NCI-H82 (cell line): Measurements from ENCODE around the gene VEZT.
"Not testable (repeated sequence)": the region's sequence is repeated elsewhere in the genome, so short reads cannot be mapped to it uniquely, and the experiment has no call there.

ENCODE experiments used
- DNase-seq: peaks from one replicate; lab custom pipeline; 2025; lab: John Stamatoyannopoulos, UW

VEZT gene

DNA sequence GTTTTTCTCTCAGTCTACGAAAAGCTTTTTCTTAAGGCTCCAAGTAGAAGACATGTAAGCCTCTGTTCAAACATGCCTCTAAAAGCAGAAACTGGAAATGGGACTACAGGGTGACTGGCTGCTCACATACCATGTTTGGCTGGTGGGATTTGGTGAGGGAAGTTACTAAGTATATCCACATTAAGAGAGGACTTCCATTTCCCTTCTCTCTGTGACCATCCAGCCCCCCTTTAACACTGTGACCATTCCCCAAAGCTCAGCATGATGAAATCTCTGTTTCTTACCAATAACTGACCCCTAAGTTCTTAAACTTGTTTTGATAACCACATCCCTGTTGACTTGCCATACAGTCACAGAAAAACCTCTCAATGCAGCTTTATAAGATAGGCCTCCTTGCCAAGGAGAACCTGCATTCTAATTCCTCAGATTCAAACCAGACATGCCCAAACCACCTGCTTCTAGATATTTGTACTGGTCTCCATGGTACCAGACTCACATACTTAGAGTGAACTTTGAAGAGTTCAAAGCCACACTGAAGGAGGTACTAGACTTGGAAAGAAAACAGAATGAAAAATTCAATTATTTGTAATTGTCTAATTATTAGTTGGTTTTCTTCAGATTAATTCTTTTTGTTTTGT lies 102.2 kb downstream of the VEZT start:
- DNase-seq: no peak

DNA sequence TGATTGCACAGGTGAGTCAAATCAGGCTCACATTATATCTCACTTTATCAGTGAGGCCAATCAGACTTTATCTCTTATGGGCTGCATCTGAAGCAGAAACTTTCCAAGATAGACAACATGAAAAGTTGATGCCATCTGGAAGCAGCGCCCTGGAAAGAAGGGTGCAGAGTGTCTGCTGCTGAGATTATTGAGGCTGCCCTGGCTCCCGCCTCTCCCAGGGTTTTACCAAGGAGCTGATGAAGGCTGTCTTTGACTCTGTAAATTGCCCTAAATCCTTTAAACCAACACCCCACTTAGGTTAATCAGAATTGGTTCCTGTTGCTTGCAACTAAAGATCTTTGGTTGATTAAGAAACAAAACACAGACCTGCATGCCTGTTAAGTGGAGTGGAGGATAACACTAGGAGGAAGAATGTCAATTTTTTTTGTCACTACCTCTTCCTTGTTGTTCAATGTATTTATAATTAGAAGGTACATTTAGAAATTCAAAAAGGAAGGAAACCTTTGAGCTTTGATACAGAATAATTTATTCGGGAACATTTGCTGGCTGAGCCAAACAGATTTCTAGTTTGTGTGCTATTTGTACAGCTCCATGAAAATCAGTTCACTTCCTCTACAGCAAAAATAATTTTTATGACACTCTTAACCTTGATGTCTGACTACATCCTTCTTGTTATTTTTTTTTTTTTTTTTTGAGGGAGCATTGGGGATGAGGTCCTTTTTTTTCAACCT lies 104.1 kb downstream of the VEZT start:
- DNase-seq: peak; percentile 32

DNA sequence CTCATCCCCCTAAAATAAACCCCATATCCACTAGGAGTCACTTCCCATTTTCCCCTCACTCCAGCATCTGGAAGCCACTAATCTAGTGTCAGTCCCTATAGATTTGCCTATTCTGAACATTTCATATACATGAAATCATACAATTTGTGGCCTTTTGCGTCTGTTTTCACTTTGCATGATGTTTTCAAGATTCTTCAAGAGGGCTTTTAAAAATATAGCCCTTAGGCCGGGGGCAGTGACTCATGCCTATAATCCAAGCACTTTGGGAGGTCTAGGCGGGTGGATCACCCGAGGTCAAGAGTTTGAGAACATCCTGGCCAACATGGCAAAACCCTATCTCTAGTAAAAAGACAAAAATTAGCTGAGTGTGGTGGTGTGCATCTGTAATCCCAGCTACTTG lies 104.7 kb downstream of the VEZT start:
- DNase-seq: no peak

DNA sequence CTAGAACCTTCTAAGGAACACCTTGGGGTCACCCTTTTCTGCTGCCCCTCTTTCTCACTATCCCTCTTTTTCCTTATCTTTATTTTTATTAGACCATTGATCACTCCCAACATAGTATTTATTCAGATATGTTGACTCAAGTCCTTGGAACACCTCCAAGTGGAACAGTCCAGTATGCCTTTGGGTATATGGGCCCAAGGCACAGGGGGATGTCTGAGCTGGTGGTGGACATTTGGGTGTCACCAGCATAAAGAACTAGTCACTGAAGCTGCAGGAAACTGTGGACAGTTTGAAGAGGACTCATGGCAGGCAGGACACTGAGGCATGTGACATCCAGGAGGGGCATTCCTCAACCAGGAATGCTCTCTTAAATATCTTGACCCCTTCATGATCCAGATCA lies 105.6 kb downstream of the VEZT start:
- DNase-seq: no peak

DNA sequence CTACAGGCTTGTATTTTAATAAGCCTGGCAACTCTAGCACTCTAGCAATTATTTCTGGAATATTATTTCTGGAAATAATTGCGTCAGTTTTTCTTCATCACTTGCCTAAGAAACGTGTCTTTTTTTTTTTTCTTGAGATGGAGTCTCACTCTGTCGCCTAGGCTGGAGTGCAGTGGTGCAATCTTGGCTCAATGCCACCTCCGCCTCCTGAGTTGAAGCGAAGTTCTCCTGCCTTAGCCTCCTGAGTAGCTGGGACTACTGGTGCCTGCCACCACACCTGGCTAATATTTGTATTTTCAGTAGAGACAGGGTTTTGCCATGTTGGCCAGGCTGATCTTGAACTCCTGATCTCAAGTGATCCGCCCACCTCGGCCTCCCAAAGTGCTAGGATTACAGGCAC lies 106.6 kb downstream of the VEZT start:
- not testable (repeated sequence) for DNase-seq

DNA sequence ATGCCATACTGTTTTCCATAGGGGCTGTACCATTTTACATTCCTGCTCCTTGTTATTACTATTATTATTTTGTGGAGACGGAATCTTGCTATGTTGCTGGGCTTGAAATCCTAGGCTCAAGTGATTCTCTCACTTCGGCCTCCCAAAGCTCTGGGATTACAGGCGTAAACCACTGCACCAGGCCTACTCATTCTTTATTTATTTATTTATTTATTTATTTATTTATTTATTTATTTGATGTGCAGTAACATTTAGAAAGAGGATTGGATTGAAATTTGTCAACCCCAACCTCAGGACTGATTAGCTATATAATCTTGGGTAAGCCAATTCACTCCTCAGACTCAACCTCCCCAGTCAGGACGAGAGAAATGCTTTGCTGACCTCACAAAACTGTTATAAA lies 107.9 kb downstream of the VEZT start:
- no peak for DNase-seq

DNA sequence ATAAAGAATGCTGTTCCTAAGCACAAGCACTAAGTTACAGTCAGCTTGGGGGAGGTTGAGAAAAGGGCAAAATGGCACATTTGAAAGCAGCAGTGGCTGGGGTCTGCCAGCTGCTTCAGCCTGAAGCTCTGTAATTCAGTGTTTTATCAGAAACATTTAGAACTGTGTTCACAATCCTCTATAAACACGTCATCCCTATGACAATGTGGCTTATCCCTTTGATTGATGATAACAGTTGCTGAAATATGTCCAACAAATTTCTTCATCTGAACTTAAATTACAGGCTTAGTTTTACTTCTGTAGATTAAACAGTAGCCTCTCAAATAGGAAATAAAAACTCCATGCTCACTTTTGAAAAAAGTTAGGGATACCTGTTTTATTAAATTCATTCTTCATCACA lies 108.8 kb downstream of the VEZT start:
- DNase-seq: no peak

DNA sequence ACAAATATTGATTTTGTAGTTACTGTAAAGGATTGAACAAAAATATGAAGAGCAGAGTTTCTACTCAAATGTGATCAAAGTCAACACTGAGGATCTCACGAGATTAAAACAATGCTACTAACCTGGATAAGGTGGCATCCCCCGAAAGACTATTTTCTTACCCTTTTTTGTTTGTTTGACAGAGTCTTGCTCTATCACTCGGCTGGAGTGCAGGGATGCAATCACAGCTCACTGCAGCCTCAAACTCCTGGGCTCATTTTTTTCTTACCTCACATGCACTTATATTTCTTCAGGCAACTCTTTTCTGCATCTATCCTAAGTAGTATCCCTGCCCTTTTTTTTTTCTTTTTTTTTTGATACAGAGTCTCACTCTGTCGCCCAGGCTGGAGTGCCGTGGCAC lies 109.2 kb downstream of the VEZT start:
- DNase-seq: no peak

DNA sequence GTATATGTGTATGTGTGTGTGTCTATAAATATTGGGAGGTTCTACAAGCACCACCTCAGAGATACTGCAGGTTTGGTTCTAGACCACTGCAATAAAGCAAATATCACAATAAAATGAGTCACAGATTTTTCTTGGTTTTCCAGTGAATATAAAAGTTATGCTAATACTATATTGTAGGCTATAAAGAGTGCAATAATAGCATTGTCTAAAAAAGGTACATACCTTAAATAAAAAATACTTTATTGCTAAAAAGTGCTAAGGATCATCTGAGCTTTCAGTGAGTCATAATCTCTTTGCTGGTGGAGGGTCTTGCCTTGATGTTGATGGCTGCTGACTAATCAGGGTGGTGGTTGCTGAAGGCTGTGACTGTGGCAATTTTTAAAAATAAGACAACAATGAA lies 111.1 kb downstream of the VEZT start:
- no peak for DNase-seq

DNA sequence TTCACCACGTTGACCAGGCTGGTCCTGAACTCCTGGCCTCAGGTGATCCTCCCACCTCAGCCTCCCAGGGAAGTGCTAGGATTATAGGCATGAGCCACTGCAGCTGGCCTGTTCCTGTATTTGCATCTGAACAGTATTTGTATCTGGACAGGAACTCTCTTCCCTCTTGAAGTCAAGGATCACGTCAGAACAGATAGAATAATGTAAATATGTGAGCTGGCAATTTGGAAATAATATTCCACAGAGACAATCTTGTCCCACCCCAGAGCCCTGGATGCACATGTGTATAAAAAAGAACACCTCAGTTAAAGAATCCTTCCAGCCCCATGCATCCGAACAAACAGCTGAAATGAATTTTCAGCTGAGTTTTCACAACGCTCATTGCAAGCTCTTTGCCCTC lies 118.3 kb downstream of the VEZT start:
- DNase-seq: no peak

DNA sequence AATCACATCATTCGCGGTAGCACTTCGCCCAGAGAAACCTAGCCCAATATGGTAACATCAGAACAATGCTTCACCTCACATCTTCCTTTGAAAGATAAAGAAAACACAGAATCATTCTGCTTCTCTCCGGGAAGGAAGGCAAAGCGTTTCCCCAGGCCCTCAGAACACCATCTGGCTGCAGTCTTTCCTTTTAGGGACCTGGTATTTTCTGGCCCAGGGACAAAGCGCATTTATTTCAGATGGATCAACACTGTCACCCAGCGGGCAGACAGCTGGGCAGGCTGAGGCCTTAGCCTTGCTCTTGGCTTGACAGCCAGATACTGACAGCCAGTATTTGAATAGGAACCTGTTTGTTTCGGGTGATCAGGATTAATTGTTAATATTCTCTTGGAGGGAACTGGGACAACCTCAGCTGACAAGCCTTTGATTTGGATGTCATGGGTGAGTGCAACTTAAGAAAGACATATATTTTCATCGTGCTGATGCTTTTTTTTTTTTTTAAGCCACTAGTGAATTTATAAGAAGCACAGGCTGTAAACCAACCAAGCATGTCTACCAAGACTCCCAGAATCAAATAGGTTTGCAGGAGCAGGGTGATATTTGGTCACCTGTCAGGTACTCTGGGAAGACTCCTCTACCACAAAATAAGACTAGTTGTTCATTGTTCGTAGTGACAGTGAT lies 118.9 kb downstream of the VEZT start:
- DNase-seq: peak; percentile 94

DNA sequence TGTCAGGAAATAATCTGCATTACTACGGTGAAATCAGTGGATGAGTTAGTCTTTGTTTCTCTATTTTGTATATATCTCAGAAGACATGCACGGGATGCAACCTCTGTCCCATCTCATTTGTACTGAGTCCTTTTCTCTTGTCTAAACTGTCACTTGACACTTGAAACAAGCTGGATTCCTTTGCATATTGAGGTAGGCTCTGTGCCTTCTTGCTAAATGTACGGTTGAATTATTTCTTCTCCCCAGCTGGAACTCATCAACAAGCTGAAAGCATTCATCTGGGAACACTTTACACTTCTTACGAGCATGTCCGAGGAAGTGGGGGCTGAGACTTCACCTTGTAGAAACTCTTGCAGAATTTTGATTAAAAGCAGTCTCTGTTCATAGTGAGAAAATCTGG lies 119.5 kb downstream of the VEZT start:
- no peak for DNase-seq

DNA sequence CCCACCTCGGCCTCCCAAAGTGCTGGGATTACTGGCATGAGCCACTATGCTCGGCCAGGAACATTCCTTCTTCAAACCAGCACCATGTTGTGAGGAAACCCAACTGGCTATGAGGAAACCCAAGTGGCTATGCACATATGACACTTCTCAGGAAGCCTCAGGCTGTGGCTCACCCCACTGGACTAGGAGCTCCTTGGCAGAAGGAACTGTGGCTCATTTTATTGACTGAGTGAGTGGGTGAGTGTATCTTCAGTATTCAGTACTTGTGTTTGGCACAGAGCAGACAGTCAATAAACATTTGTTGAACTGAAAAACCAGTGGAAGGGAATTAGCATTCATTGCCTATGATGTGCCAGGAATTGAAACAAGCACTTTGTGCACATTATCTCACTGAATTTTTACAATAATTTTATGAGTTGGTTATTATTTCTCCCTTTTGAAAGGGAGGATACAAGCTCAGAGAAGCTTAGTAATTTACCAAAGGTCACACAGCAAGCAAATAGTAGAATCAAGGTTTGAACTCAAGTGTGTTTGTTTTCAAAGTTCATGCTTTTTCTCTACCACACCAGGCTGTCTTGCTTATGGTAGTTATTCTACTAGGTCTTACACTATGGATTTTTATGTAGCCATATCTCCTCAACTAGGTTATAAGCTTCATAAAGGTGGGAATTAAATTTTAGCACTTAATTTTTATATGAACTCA lies 121.6 kb downstream of the VEZT start:
- DNase-seq: no peak

DNA sequence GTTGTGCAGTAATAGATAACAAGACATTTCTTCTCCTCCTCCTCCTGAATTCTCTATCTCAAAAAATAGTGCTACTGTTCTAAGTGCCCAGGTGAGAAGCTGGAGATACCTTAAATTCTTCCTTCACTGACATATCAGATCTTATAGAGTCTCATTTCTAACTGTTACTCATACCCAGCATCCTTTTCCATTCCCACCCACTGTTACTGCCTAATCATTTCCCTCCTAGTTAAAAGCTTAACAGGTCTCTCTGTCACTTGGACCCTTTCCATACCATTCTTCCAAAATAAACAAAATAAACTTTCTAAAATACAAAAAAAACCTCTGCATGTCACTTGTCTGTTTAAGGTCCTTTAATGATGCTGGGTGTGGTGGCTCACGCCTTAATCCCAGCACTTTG lies 124.4 kb downstream of the VEZT start:
- DNase-seq: no peak

DNA sequence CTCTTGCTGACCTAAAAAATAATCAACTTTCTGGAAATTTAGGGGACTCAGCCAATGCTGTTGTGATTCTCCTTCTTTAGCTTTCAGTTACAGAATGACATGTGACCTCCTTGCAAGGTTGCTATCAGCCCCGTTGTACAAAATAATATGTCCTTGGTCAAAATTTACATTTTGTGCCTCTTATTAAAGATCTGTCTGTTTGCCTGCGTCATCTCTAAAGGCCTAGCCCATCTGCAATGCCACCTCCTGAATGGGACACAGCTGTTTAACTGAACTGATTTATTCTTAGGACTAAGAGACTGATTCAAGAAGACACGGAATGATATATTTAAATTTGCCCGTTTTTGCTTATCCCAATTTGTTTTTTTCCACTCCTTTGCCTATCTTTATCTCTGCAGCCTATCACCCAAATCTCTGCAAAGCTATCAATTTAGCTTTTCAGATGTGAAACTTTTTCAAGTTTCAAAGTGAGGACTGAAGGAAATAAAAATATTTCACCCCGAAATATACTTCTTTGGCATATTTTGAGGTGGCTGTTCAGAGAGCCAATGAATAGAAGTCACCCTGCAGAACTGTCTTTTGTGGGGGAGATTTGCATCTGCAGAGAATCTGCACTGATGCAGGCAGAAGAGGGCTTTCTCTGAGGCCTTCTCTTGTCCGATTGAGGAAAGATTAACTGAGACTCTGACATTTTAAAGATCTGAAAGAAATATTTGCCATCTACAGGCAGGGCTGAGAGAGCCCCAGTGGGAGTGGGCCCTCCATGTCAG lies 126.0 kb downstream of the VEZT start:
- DNase-seq: no peak

DNA sequence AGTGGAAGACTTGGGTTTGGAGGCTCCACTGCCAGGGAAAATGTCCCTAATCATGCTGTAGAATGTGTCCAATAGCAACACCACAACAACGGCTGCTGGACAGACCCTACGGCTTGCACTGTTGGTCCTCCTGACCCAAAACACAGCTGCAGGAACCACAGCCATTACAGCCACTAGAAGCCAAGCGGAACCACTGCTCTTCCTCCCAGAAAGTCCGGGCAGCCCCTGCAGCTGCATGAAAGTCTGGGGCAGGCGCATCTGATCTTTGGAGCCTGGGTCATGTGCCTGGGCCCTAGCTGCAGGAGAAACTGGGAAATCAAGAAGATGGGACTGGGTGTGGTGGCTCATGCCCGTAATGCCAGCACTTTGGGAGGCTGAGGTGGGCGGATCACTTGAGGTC lies 131.7 kb downstream of the VEZT start:
- no peak for DNase-seq

DNA sequence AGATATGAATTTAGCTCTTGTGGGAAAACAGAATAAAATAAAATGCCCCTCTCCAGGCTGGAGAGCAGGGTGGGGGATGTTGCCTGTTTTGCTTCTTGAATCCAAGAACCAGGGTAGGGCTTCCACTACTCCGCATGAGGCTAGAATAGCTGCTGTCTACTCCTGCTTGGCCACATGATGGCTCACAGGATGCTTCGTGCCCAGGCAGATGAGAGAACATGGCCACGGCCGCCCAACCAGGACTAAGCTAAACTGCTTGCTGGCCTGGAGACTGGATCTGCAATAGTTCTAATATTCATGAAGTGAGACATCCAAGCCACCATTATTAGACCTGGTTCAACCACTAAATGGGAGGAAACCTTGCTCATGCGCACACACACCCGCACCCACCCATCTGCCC lies 134.1 kb downstream of the VEZT start:
- no peak for DNase-seq
